ENCODE data around the gene PTBP1. TPM values are rescaled to one million over a fixed set of nuclear protein-coding genes. Genes with fewer than 3 reads are reported as not detected.

Gene PTBP1
- total and polyA plus RNA-seq, 4 experiments from 2014 or later: 67.7 to 315 (median 246) TPM

GRCh38 chr19:808423-808775 lies 11.1 kb downstream of the PTBP1 start:
- ChIA-PET CTCF (ENCODE audit: partially characterized antibody) (interaction anchor here (0.8 kb wide), 1 partner anchor 325 kb away, joined by 3 read pairs; no protein-coding TSS in a partner anchor), POLR2A (ENCODE audit: partially characterized antibody) (interaction anchor here (1.4 kb wide), 1 partner anchor 9 kb away, joined by 6 read pairs; no protein-coding TSS in a partner anchor)
- Histone ChIP-seq H3K27ac (ENCODE audit: low read depth, low read length) (no peak overlapping the region), H3K4me1 (ENCODE audit: insufficient read depth, low read length) (peaks cover 6% of the 10 kb centered on the region), H3K36me3 (ENCODE audit: insufficient read depth, low read length) (peaks cover 70% of the 10 kb centered on the region), H3K9me3 (ENCODE audit: control insufficient read depth in 1 of 2, low read length in 2 of 2) (no peaks in the 10 kb centered on the region), H3K4me3 (ENCODE audit: low read length in 2 of 2) (no peak overlapping the region), H3K27me3 (ENCODE audit: insufficient read depth, low read length) (no peaks in the 10 kb centered on the region)
- H3K4me1 Mint-ChIP-seq: peaks cover 9 to 17% (median 13%) of the 10 kb centered on the region in 4 donors
- peak overlapping the region in 1 of 7 donors; percentile 24 for H3K27ac Mint-ChIP-seq
- H3K27me3 Mint-ChIP-seq: no peaks in the 10 kb centered on the region
- no peak for DNase-seq
- H3K4me3 Mint-ChIP-seq: no peak overlapping the region
- H3K9me3 Mint-ChIP-seq: peaks cover 0 to 6% (median 0%) of the 10 kb centered on the region in 8 donors
- H3K36me3 Mint-ChIP-seq: peaks cover 31 to 43% of the 10 kb centered on the region in 2 donors
- intact Hi-C loops (cut with micrococcal nuclease): no loop called here

- Mint-ChIP-seq H3K36me3 (peaks cover 36 to 37% of the 10 kb centered on the region in 2 donors), H3K9me3 (peaks cover 0 to 12% (median 0%) of the 10 kb centered on the region in 8 donors), H3K27me3 (no peaks in the 10 kb centered on the region), H3K27ac (peak overlapping the region in 3 of 7 donors; percentile 29 to 41 (median 30)), H3K4me3 (no peak overlapping the region), H3K4me1 (peaks cover 6 to 10% (median 8%) of the 10 kb centered on the region in 4 donors)
- ChIA-PET CTCF (ENCODE audit: partially characterized antibody) (no interaction called here), POLR2A (ENCODE audit: partially characterized antibody) (interaction anchor here (1.1 to 1.9 kb wide), 3 partner anchors 9 to 12 kb away, joined by 3 to 11 read pairs (median 4); partner anchors contain the start of gene PTBP1)
- peaks cover 51% of the 10 kb centered on the region for H3K36me3 ChIP-seq (ENCODE audit: insufficient read depth, low read length)
- DNase-seq: no peak
- no peaks in the 10 kb centered on the region for H3K9me3 ChIP-seq (ENCODE audit: control insufficient read depth in 1 of 2, low read length in 2 of 2)
- intact Hi-C loops (cut with micrococcal nuclease): no loop called here
- no peaks in the 10 kb centered on the region for H3K4me1 ChIP-seq (ENCODE audit: insufficient read depth, low read length)
- no peak overlapping the region for H3K27ac ChIP-seq (ENCODE audit: low read depth, low read length)
- H3K4me3 ChIP-seq (ENCODE audit: low read length in 2 of 2): no peak overlapping the region
- no peaks in the 10 kb centered on the region for H3K27me3 ChIP-seq (ENCODE audit: insufficient read depth, low read length)
These were observed 13.0 kb downstream of the PTBP1 start for GRCh38 chr19:810077-810855.

- Mint-ChIP-seq H3K36me3 (peaks cover 37 to 38% of the 10 kb centered on the region in 2 donors), H3K9me3 (peaks cover 0 to 12% (median 0%) of the 10 kb centered on the region in 8 donors), H3K4me3 (no peak overlapping the region), H3K4me1 (peaks cover 8 to 12% (median 10%) of the 10 kb centered on the region in 4 donors), H3K27me3 (no peaks in the 10 kb centered on the region), H3K27ac (peak overlapping the region in 1 of 7 donors; percentile 64)
- Histone ChIP-seq H3K4me1 (ENCODE audit: insufficient read depth, low read length) (no peaks in the 10 kb centered on the region), H3K27me3 (ENCODE audit: insufficient read depth, low read length) (no peaks in the 10 kb centered on the region), H3K9me3 (ENCODE audit: control insufficient read depth in 1 of 2, low read length in 2 of 2) (no peaks in the 10 kb centered on the region), H3K4me3 (ENCODE audit: low read length in 2 of 2) (no peak overlapping the region), H3K36me3 (ENCODE audit: insufficient read depth, low read length) (peaks cover 46% of the 10 kb centered on the region), H3K27ac (ENCODE audit: low read depth, low read length) (no peak overlapping the region)
- intact Hi-C loops (cut with micrococcal nuclease): no loop called here
- ChIA-PET POLR2A (ENCODE audit: partially characterized antibody) (interaction anchor here (1.4 to 1.9 kb wide), 2 partner anchors 10 to 13 kb away, joined by 4 to 11 read pairs; partner anchors contain the start of gene PTBP1), CTCF (ENCODE audit: partially characterized antibody) (no interaction called here)
- no peak for DNase-seq
These were observed 13.7 kb downstream of the PTBP1 start for GRCh38 chr19:810883-811489.

GRCh38 chr19:811506-812048 lies 14.3 kb downstream of the PTBP1 start:
- H3K27me3 Mint-ChIP-seq: no peaks in the 10 kb centered on the region

GRCh38 chr19:812049-812746 lies 14.9 kb downstream of the PTBP1 start:
- Mint-ChIP-seq H3K27ac (peak overlapping the region in 1 of 7 donors; percentile 64), H3K36me3 (peaks cover 32 to 37% of the 10 kb centered on the region in 2 donors), H3K4me3 (no peak overlapping the region), H3K9me3 (peaks cover 0 to 15% (median 0%) of the 10 kb centered on the region in 8 donors), H3K4me1 (peaks cover 8 to 13% (median 10%) of the 10 kb centered on the region in 4 donors), H3K27me3 (no peaks in the 10 kb centered on the region)
- ChIA-PET POLR2A (ENCODE audit: partially characterized antibody) (interaction anchor here (1.1 to 1.4 kb wide), 2 partner anchors 12 to 17 kb away, joined by 4 read pairs; no protein-coding TSS in a partner anchor), CTCF (ENCODE audit: partially characterized antibody) (no interaction called here)
- Histone ChIP-seq H3K36me3 (ENCODE audit: insufficient read depth, low read length) (peaks cover 37% of the 10 kb centered on the region), H3K27me3 (ENCODE audit: insufficient read depth, low read length) (no peaks in the 10 kb centered on the region), H3K9me3 (ENCODE audit: control insufficient read depth in 1 of 2, low read length in 2 of 2) (no peaks in the 10 kb centered on the region), H3K4me3 (ENCODE audit: low read length in 2 of 2) (no peak overlapping the region), H3K27ac (ENCODE audit: low read depth, low read length) (no peak overlapping the region), H3K4me1 (ENCODE audit: insufficient read depth, low read length) (no peaks in the 10 kb centered on the region)
- no peak for DNase-seq
- intact Hi-C loops (cut with micrococcal nuclease): no loop called here

More at GRCh38 chr19:811506-812048, 14.3 kb downstream of the PTBP1 start:
- ChIA-PET POLR2A (ENCODE audit: partially characterized antibody) (interaction anchor here (1.4 kb wide), 1 partner anchor 11 kb away, joined by 4 read pairs; no protein-coding TSS in a partner anchor), CTCF (ENCODE audit: partially characterized antibody) (no interaction called here)
- Mint-ChIP-seq H3K36me3 (peaks cover 38 to 39% of the 10 kb centered on the region in 2 donors), H3K9me3 (peaks cover 0 to 12% (median 0%) of the 10 kb centered on the region in 8 donors), H3K4me1 (peaks cover 9 to 13% (median 12%) of the 10 kb centered on the region in 4 donors), H3K27ac (peak overlapping the region in 2 of 7 donors; percentile 23 to 64), H3K4me3 (no peak overlapping the region)
- peaks cover 44% of the 10 kb centered on the region for H3K36me3 ChIP-seq (ENCODE audit: insufficient read depth, low read length)
- intact Hi-C loops (cut with micrococcal nuclease): no loop called here
- DNase-seq: no peak
- H3K4me1 ChIP-seq (ENCODE audit: insufficient read depth, low read length): no peaks in the 10 kb centered on the region
- H3K27ac ChIP-seq (ENCODE audit: low read depth, low read length): no peak overlapping the region
- H3K27me3 ChIP-seq (ENCODE audit: insufficient read depth, low read length): no peaks in the 10 kb centered on the region
- H3K4me3 ChIP-seq (ENCODE audit: low read length in 2 of 2): no peak overlapping the region
- H3K9me3 ChIP-seq (ENCODE audit: control insufficient read depth in 1 of 2, low read length in 2 of 2): no peaks in the 10 kb centered on the region

GRCh38 chr19:812747-813218 lies 15.5 kb downstream of the PTBP1 start:
- DNase-seq: no peak
- H3K9me3 ChIP-seq (ENCODE audit: control insufficient read depth in 1 of 2, low read length in 2 of 2): no peaks in the 10 kb centered on the region
- peaks cover 2 to 8% (median 4%) of the 10 kb centered on the region in 4 donors for H3K4me1 Mint-ChIP-seq
- no peak overlapping the region for H3K27ac ChIP-seq (ENCODE audit: low read depth, low read length)
- no peaks in the 10 kb centered on the region for H3K4me1 ChIP-seq (ENCODE audit: insufficient read depth, low read length)
- H3K4me3 Mint-ChIP-seq: no peak overlapping the region
- no peak overlapping the region for H3K4me3 ChIP-seq (ENCODE audit: low read length in 2 of 2)
- H3K36me3 ChIP-seq (ENCODE audit: insufficient read depth, low read length): peaks cover 32% of the 10 kb centered on the region
- H3K27me3 ChIP-seq (ENCODE audit: insufficient read depth, low read length): no peaks in the 10 kb centered on the region
- H3K36me3 Mint-ChIP-seq: peaks cover 26 to 31% of the 10 kb centered on the region in 2 donors
- ChIA-PET CTCF (ENCODE audit: partially characterized antibody) (no interaction called here), POLR2A (ENCODE audit: partially characterized antibody) (interaction anchor here (1.1 kb wide), 1 partner anchor 17 kb away, joined by 4 read pairs; no protein-coding TSS in a partner anchor)
- intact Hi-C loops (cut with micrococcal nuclease): no loop called here
- H3K27ac Mint-ChIP-seq: no peak overlapping the region
- peaks cover 0 to 14% (median 0%) of the 10 kb centered on the region in 8 donors for H3K9me3 Mint-ChIP-seq
- H3K27me3 Mint-ChIP-seq: no peaks in the 10 kb centered on the region
